SU-DHL-6 (cell line): ENCODE measurements around the gene AMY1C.

Experiments used
- H2AFZ ChIP-seq: fragments of 200-600 bp; sonication (generic); 2 replicates; pipeline ENCODE4 v1.6.1; 2014; ENCODE audit warnings: low read depth, mild to moderate bottlenecking, moderate library complexity, mixed read lengths, antibody characterized with exemption, low read length; ENCODE audit not compliant: severe bottlenecking
- H3F3A ChIP-seq: fragments of 200-600 bp; shearing (Covaris generic); 2 replicates; pipeline ENCODE4 v1.6.0; 2016; ENCODE audit warnings: antibody characterized with exemption, mild to moderate bottlenecking; ENCODE audit not compliant: insufficient read depth
- H3K27ac ChIP-seq: fragments of 200-600 bp; sonication (generic); 2 replicates; pipeline ENCODE4 v1.5.1; 2016; ENCODE audit warnings: low read depth, mild to moderate bottlenecking, low read length, moderate library complexity, mixed read lengths
- H3K27me3 ChIP-seq: fragments of 200-600 bp; sonication (generic), shearing (Covaris generic); 2 replicates; pipeline ENCODE4 v1.6.0; 2014; ENCODE audit warnings: mild to moderate bottlenecking, low read length
- H3K36me3 ChIP-seq: fragments of 200-600 bp; sonication (generic); 2 replicates; pipeline ENCODE4 v1.6.1; 2014; ENCODE audit warnings: mild to moderate bottlenecking, low read length, mixed read lengths
- H3K4me2 ChIP-seq: fragments of 300-600, 200-600 bp; shearing (Covaris generic), sonication (generic); 2 replicates; pipeline ENCODE4 v1.6.0; 2014; ENCODE audit warnings: low read length, low read depth, mild to moderate bottlenecking; ENCODE audit not compliant: poor library complexity, severe bottlenecking
- H3K4me3 ChIP-seq: fragments of 200-600 bp; sonication (generic); 2 replicates; pipeline ENCODE4 v1.5.1; 2014; ENCODE audit warnings: antibody characterized with exemption, low read length, mild to moderate bottlenecking, mixed read lengths; ENCODE audit not compliant: insufficient read depth, poor library complexity, severe bottlenecking
- H3K79me2 ChIP-seq: fragments of 200-600 bp; sonication (generic); 2 replicates; pipeline ENCODE4 v1.6.1; 2014; ENCODE audit warnings: mild to moderate bottlenecking, low read length, moderate library complexity; ENCODE audit not compliant: insufficient read depth
- H3K9ac ChIP-seq: fragments of 200-600 bp; sonication (generic); 2 replicates; pipeline ENCODE4 v1.7.0; 2014; ENCODE audit warnings: mild to moderate bottlenecking, low read length
- H3K9me2 ChIP-seq: fragments of 200-600 bp; sonication (generic); replicated peaks from 2 replicates; pipeline ENCODE4 v1.6.1; 2014; ENCODE audit warnings: low read length; ENCODE audit not compliant: insufficient read depth
- H3K9me3 ChIP-seq: fragments of 200-600 bp; sonication (generic); 2 replicates; pipeline ENCODE4 v1.6.1; 2014; ENCODE audit warnings: low read length, mixed read lengths; ENCODE audit not compliant: insufficient read depth
- H4K20me1 ChIP-seq: fragments of 200-600 bp; sonication (generic); 2 replicates; pipeline ENCODE4 v1.6.1; 2014; ENCODE audit warnings: low read depth, mild to moderate bottlenecking, antibody characterized with exemption, low read length, moderate library complexity, mixed read lengths
- EZH2phosphoT487 ChIP-seq: fragments of 200-600 bp; sonication (generic), shearing (Covaris generic); conservative IDR thresholded peaks from 2 replicates; pipeline ENCODE4 v1.6.1; 2018; ENCODE audit warnings: mild to moderate bottlenecking, antibody characterized with exemption, low read length, moderate library complexity, mixed read lengths
- TF ChIP-seq, protein P1 (sequence below): fragments of 200-600 bp; sonication (generic); IDR thresholded peaks from one replicate; pipeline ENCODE4 v1.5.1; 2017; ENCODE audit warnings: antibody characterized with exemption, mild to moderate bottlenecking, low read length, moderate library complexity; ENCODE audit not compliant: insufficient read depth, poor library complexity, severe bottlenecking

The AMY1C gene

DNA sequence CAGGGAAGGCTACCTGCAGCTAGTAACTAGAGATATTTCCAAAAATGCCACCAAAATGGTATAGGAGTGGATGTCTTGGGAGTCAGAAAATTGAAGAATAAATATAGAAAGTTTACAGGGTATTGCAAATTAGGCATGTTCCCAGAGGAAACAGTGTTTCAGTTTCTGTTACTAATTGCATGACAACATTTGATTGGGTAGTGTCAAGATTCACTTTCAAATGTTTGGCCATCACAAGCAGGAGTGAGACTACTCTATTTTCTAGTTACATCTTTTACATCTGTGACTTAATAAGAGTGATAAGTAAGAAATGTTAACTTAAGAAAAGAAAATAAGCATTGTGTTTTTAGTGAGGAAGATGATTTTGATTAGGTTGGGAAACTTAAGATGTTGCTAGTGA is 30.2 kb downstream of the AMY1C start:
- Histone ChIP-seq H4K20me1 (no peaks in the 10 kb centered on the region), H3K4me3 (no peak overlapping the region), H3K79me2 (no peaks in the 10 kb centered on the region), H3K9me2 (no peaks in the 10 kb centered on the region), H3K27me3 (no peaks in the 10 kb centered on the region), H3K9ac (no peak overlapping the region), H3K36me3 (no peaks in the 10 kb centered on the region), H3F3A (no peaks in the 10 kb centered on the region), H2AFZ (no peak overlapping the region), H3K4me2 (no peak overlapping the region), H3K27ac (no peak overlapping the region), H3K9me3 (no peaks in the 10 kb centered on the region)
- TF ChIP-seq, protein P1, sequence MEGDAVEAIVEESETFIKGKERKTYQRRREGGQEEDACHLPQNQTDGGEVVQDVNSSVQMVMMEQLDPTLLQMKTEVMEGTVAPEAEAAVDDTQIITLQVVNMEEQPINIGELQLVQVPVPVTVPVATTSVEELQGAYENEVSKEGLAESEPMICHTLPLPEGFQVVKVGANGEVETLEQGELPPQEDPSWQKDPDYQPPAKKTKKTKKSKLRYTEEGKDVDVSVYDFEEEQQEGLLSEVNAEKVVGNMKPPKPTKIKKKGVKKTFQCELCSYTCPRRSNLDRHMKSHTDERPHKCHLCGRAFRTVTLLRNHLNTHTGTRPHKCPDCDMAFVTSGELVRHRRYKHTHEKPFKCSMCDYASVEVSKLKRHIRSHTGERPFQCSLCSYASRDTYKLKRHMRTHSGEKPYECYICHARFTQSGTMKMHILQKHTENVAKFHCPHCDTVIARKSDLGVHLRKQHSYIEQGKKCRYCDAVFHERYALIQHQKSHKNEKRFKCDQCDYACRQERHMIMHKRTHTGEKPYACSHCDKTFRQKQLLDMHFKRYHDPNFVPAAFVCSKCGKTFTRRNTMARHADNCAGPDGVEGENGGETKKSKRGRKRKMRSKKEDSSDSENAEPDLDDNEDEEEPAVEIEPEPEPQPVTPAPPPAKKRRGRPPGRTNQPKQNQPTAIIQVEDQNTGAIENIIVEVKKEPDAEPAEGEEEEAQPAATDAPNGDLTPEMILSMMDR = no peak
- TF ChIP-seq EZH2phosphoT487 = no peak

DNA sequence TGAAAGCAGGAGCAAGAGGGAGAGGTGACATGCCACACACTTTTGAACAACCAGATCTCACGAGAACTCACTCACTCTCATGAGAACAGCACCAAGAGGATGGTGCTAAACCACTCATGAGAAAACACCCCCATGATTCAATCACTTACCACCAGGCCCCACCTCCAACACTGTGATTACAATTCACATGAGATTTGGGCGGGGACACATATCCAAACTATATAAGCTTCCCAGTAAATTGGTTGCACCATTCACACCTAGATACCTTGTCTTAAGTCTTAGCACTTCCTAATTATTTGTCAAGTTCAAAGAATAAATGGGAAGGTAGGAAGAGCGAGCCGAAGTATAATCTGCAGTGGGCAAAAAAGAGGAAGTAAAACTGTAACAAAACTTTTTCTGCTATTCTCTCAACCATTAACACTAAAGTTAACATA is 34.3 kb downstream of the AMY1C start:
- H3K9ac ChIP-seq = no peak overlapping the region
- H3K9me3 ChIP-seq = no peaks in the 10 kb centered on the region
- no peaks in the 10 kb centered on the region for H3K36me3 ChIP-seq
- no peak overlapping the region for H3K4me2 ChIP-seq
- no peaks in the 10 kb centered on the region for H3F3A ChIP-seq
- H4K20me1 ChIP-seq = no peaks in the 10 kb centered on the region
- H3K9me2 ChIP-seq = no peaks in the 10 kb centered on the region
- H3K27ac ChIP-seq = no peak overlapping the region
- TF ChIP-seq EZH2phosphoT487 = no peak
- TF ChIP-seq, protein P1 = no peak
- H3K4me3 ChIP-seq = no peak overlapping the region
- H3K79me2 ChIP-seq = no peaks in the 10 kb centered on the region
- H3K27me3 ChIP-seq = no peaks in the 10 kb centered on the region
- no peak overlapping the region for H2AFZ ChIP-seq

DNA sequence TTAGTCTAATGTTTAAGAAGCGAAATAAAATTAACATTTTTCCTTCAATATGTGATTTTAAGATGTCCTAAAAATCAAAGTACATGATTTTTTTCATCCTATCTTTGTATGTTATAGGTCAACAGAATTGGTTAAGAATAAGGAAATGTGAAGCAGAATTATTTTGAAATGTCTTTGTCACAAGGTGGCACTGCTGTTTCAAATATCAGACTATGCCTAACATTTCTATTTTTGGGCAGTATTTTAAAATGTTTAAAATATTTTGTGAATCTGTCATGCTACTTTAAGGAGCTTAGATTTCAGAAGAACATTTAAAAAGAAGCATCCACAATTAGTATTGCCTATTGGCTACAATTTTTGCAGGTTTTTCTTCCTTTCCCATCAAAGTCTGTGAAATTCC is 38.7 kb downstream of the AMY1C start:
- no peak overlapping the region for H3K9ac ChIP-seq
- no peaks in the 10 kb centered on the region for H4K20me1 ChIP-seq
- no peak overlapping the region for H2AFZ ChIP-seq
- H3K4me2 ChIP-seq = no peak overlapping the region
- H3F3A ChIP-seq = no peaks in the 10 kb centered on the region
- no peak overlapping the region for H3K4me3 ChIP-seq
- no peaks in the 10 kb centered on the region for H3K36me3 ChIP-seq
- H3K79me2 ChIP-seq = no peaks in the 10 kb centered on the region
- no peaks in the 10 kb centered on the region for H3K27me3 ChIP-seq
- H3K27ac ChIP-seq = no peak overlapping the region
- no peaks in the 10 kb centered on the region for H3K9me2 ChIP-seq
- H3K9me3 ChIP-seq = no peaks in the 10 kb centered on the region
- TF ChIP-seq, protein P1 = no peak
- TF ChIP-seq EZH2phosphoT487 = no peak
